PC-9 (cell line): ENCODE data around the gene CCNB1. TPM values are rescaled to one million over a fixed set of nuclear protein-coding genes. Genes with fewer than 3 reads are reported as not detected.

Source experiments
- BruUV-seq: library from RNA; stranded (reverse); fragments of 400-500 nt; replicated peaks from 2 replicates; lab custom pipeline; 2021; lab: Mats Ljungman, UMichigan
- CTCF ChIA-PET: fragments of 300-600 bp; sonication (Branson Sonifier 250); formaldehyde crosslinking; loops from one replicate; lab custom pipeline; 2022; ENCODE audit warnings: antibody characterized with exemption; lab: Charles Lee
- POLR2A ChIA-PET: fragments of 300-600 bp; sonication (Branson Sonifier 250); formaldehyde crosslinking; loops from one replicate; lab custom pipeline; 2022; ENCODE audit warnings: antibody characterized with exemption; ENCODE audit not compliant: unreplicated experiment; lab: Charles Lee
- DNase-seq, 2 experiments: peaks; one replicate each; pipeline versions ENCODE4 v3.0.0 to v3.0.0-alpha.2; 2015 to 2022; ENCODE audit warnings: mixed read lengths in 1 of 2
- H2AFZ ChIP-seq: fragments of 200-600 bp; sonication (generic); 2 replicates; pipeline ENCODE4 v1.8.1; 2017; ENCODE audit warnings: antibody characterized with exemption
- H3F3A ChIP-seq: fragments of 200-600 bp; sonication (generic); 2 replicates; pipeline ENCODE4 v1.8.1; 2017; ENCODE audit warnings: antibody characterized with exemption, mild to moderate bottlenecking, low read depth; ENCODE audit not compliant: insufficient read depth
- H3K27ac ChIP-seq: fragments of 200-600 bp; sonication (generic); 2 replicates; pipeline ENCODE4 v1.6.1; 2016; ENCODE audit warnings: mixed run types
- H3K27me3 ChIP-seq: fragments of 200-600 bp; sonication (generic); 2 replicates; pipeline ENCODE4 v1.6.1; 2016; ENCODE audit warnings: low read depth, mixed run types; ENCODE audit not compliant: insufficient read depth
- H3K36me3 ChIP-seq: fragments of 200-600 bp; sonication (generic); 2 replicates; pipeline ENCODE4 v1.6.1; 2016; ENCODE audit warnings: low read depth, mixed run types
- H3K4me1 ChIP-seq: fragments of 200-600 bp; sonication (generic); replicated peaks from 2 replicates; pipeline ENCODE4 v1.6.1; 2016; ENCODE audit warnings: mixed run types; ENCODE audit not compliant: insufficient read depth
- H3K4me2 ChIP-seq: fragments of 200-600 bp; sonication (generic); 2 replicates; pipeline ENCODE4 v1.6.1; 2017; ENCODE audit warnings: mixed run types
- H3K4me3 ChIP-seq: fragments of 200-600 bp; sonication (generic); 2 replicates; pipeline ENCODE4 v1.6.1; 2016; ENCODE audit warnings: mixed run types
- H3K79me2 ChIP-seq: fragments of 200-600 bp; sonication (generic); 2 replicates; pipeline ENCODE4 v1.6.1; 2017; ENCODE audit warnings: low read depth, mixed run types
- H3K9me2 ChIP-seq: fragments of 200-600 bp; sonication (generic); 2 replicates; pipeline ENCODE4 v1.8.1; 2017; ENCODE audit warnings: mild to moderate bottlenecking; ENCODE audit not compliant: insufficient read depth
- H3K9me3 ChIP-seq: fragments of 200-600 bp; sonication (generic); 2 replicates; pipeline ENCODE4 v1.8.1; 2016; ENCODE audit warnings: low read depth; ENCODE audit not compliant: insufficient read depth
- H4K20me1 ChIP-seq: fragments of 200-600 bp; sonication (generic); 2 replicates; pipeline ENCODE4 v1.8.1; 2017; ENCODE audit not compliant: insufficient read depth
- CTCF ChIP-seq: fragments of 200-600 bp; sonication (generic); conservative IDR thresholded peaks from 2 replicates; pipeline ENCODE4 v1.6.1; 2017; ENCODE audit warnings: mixed run types, antibody characterized with exemption, mild to moderate bottlenecking, moderate library complexity
- EZH2 ChIP-seq: fragments of 200-600 bp; sonication (generic); IDR thresholded peaks from 2 replicates; pipeline ENCODE4 v1.8.0; 2017; ENCODE audit warnings: antibody characterized with exemption, low read depth
- intact Hi-C: fragments of 100-400 bp; cut with micrococcal nuclease; formaldehyde crosslinking; loops from one replicate; pipeline ENCODE4 v1.10.0; 2022; ENCODE audit not compliant: unreplicated experiment
- total RNA-seq: library from RNA; stranded (reverse); gene quantifications from 2 replicates; pipeline ENCODE4 v1.2.3, GENCODE V29; 2021

Gene CCNB1
- total RNA-seq, 1 experiment from 2014 or later = 248 TPM

- no TSS peak for BruUV-seq
- Histone ChIP-seq H3K36me3 (no peaks in the 10 kb centered on the region), H3K4me2 (no peak overlapping the region), H3K79me2 (no peaks in the 10 kb centered on the region), H3K27me3 (no peaks in the 10 kb centered on the region), H3F3A (no peaks in the 10 kb centered on the region), H3K4me1 (no peaks in the 10 kb centered on the region), H2AFZ (no peak overlapping the region), H4K20me1 (no peaks in the 10 kb centered on the region), H3K9me2 (no peaks in the 10 kb centered on the region), H3K27ac (no peak overlapping the region), H3K4me3 (no peak overlapping the region), H3K9me3 (no peaks in the 10 kb centered on the region)
- intact Hi-C loops = no loop called here
- ChIA-PET CTCF (no interaction called here), POLR2A (no interaction called here)
- DNase-seq = no peak
- TF ChIP-seq EZH2 (no peak), CTCF (no peak)
These were observed 10.5 kb upstream of the CCNB1 start for GRCh38 chr5:69156456-69156855.

GRCh38 chr5:69158039-69158438 is 8.9 kb upstream of the CCNB1 start:
- H3K4me3 ChIP-seq = no peak overlapping the region
- intact Hi-C loops = no loop called here
- BruUV-seq = no TSS peak
- no peaks in the 10 kb centered on the region for H3F3A ChIP-seq
- no peak overlapping the region for H3K27ac ChIP-seq
- DNase-seq = no peak
- POLR2A ChIA-PET = no interaction called here
- no peaks in the 10 kb centered on the region for H3K9me2 ChIP-seq
- no peak overlapping the region for H2AFZ ChIP-seq
- no peaks in the 10 kb centered on the region for H4K20me1 ChIP-seq
- TF ChIP-seq EZH2 (no peak), CTCF (no peak)
- no peaks in the 10 kb centered on the region for H3K4me1 ChIP-seq
- H3K36me3 ChIP-seq = no peaks in the 10 kb centered on the region
- no peak overlapping the region for H3K4me2 ChIP-seq
- H3K9me3 ChIP-seq = no peaks in the 10 kb centered on the region
- no peaks in the 10 kb centered on the region for H3K27me3 ChIP-seq
- no peaks in the 10 kb centered on the region for H3K79me2 ChIP-seq
- CTCF ChIA-PET = no interaction called here

- BruUV-seq = no TSS peak
- CTCF ChIA-PET = no interaction called here
- POLR2A ChIA-PET = no interaction called here
These were observed 6.3 kb upstream of the CCNB1 start for GRCh38 chr5:69160651-69161050.

More at GRCh38 chr5:69160651-69161050, 6.3 kb upstream of the CCNB1 start:
- TF ChIP-seq EZH2 = no peak
- no peak for TF ChIP-seq CTCF
- H3K9me3 ChIP-seq = no peaks in the 10 kb centered on the region
- H3F3A ChIP-seq = no peaks in the 10 kb centered on the region
- DNase-seq = no peak
- no peak overlapping the region for H3K4me3 ChIP-seq
- H2AFZ ChIP-seq = no peak overlapping the region
- no peaks in the 10 kb centered on the region for H4K20me1 ChIP-seq
- no peaks in the 10 kb centered on the region for H3K36me3 ChIP-seq
- no peaks in the 10 kb centered on the region for H3K27me3 ChIP-seq
- no peaks in the 10 kb centered on the region for H3K4me1 ChIP-seq
- H3K9me2 ChIP-seq = no peaks in the 10 kb centered on the region
- H3K79me2 ChIP-seq = no peaks in the 10 kb centered on the region
- H3K4me2 ChIP-seq = no peak overlapping the region
- H3K27ac ChIP-seq = no peak overlapping the region
- intact Hi-C loops = no loop called here
